Endothelial cell (in vitro differentiated cells): ENCODE results near the gene BCAT1. TPM values are rescaled to one million over a fixed set of nuclear protein-coding genes. Genes with fewer than 3 reads are reported as not detected.
"Not testable (repeated sequence)": the region's sequence is repeated elsewhere in the genome, so short reads cannot be mapped to it uniquely, and the experiment has no call there.

ENCODE experiments used
- DNase-seq: peaks from one replicate; pipeline ENCODE4 v3.0.0; 2021; ENCODE audit warnings: low spot score
- H3K27ac Mint-ChIP-seq: one replicate; pipeline ENCODE4 v1.8.0; 2021; ENCODE audit warnings: mixed read lengths, inconsistent platforms; ENCODE audit not compliant: unreplicated experiment
- H3K27me3 Mint-ChIP-seq: one replicate; pipeline ENCODE4 v1.8.0; 2021; ENCODE audit warnings: mild to moderate bottlenecking, moderate library complexity, mixed read lengths, inconsistent platforms; ENCODE audit not compliant: unreplicated experiment
- H3K36me3 Mint-ChIP-seq: one replicate; pipeline ENCODE4 v1.8.0; 2021; ENCODE audit warnings: mild to moderate bottlenecking, low read depth, mixed read lengths, inconsistent platforms; ENCODE audit not compliant: unreplicated experiment
- H3K4me1 Mint-ChIP-seq: one replicate; pipeline ENCODE4 v1.8.0; 2021; ENCODE audit warnings: mild to moderate bottlenecking, mixed read lengths, inconsistent platforms; ENCODE audit not compliant: unreplicated experiment
- H3K4me3 Mint-ChIP-seq: one replicate; pipeline ENCODE4 v1.8.0; 2021; ENCODE audit warnings: mild to moderate bottlenecking, mixed read lengths, inconsistent platforms; ENCODE audit not compliant: unreplicated experiment
- H3K9me3 Mint-ChIP-seq: one replicate; pipeline ENCODE4 v1.8.0; 2021; ENCODE audit warnings: mixed read lengths, inconsistent platforms; ENCODE audit not compliant: unreplicated experiment
- CTCF ChIP-seq: fragments of 200-600 bp; sonication (generic); IDR thresholded peaks from one replicate; pipeline ENCODE4 v1.5.0; 2021; ENCODE audit warnings: antibody characterized with exemption; ENCODE audit not compliant: unreplicated experiment
- total RNA-seq: library from RNA; stranded (reverse); fragmentation: NEBNext Ultra II Directional; extraction: Animal tissue kit (Norgen Biotek cat#: 25700); gene quantifications from one replicate; pipeline ENCODE4 v1.2.1, GENCODE V29; 2021; ENCODE audit not compliant: unreplicated experiment

BCAT1 gene
- total RNA-seq, 1 donor from 2014 or later: 110 TPM

GRCh38 chr12:24945039-24945438, 3.9 kb downstream of the BCAT1 start:
- TF ChIP-seq CTCF: no peak
- H3K27ac Mint-ChIP-seq: no peak overlapping the region
- peaks cover 2% of the 10 kb centered on the region for H3K27me3 Mint-ChIP-seq
- H3K36me3 Mint-ChIP-seq: no peaks in the 10 kb centered on the region
- no peaks in the 10 kb centered on the region for H3K9me3 Mint-ChIP-seq
- H3K4me3 Mint-ChIP-seq: no peak overlapping the region
- no peak for DNase-seq
- H3K4me1 Mint-ChIP-seq: peaks cover 16% of the 10 kb centered on the region

- Mint-ChIP-seq H3K27me3 (peaks cover 2% of the 10 kb centered on the region), H3K27ac (no peak overlapping the region), H3K36me3 (no peaks in the 10 kb centered on the region), H3K9me3 (no peaks in the 10 kb centered on the region), H3K4me3 (no peak overlapping the region), H3K4me1 (peaks cover 16% of the 10 kb centered on the region)
- TF ChIP-seq CTCF: no peak
- no peak for DNase-seq
Observed at GRCh38 chr12:24944601-24944975, 4.3 kb downstream of the BCAT1 start.

- Mint-ChIP-seq H3K36me3 (no peaks in the 10 kb centered on the region), H3K4me1 (peaks cover 15% of the 10 kb centered on the region), H3K27ac (no peak overlapping the region)
Observed at GRCh38 chr12:24943947-24944600, 4.8 kb downstream of the BCAT1 start.

GRCh38 chr12:24940157-24940556, 8.7 kb downstream of the BCAT1 start:
- Mint-ChIP-seq H3K27ac (no peak overlapping the region), H3K9me3 (no peaks in the 10 kb centered on the region), H3K27me3 (peaks cover 4% of the 10 kb centered on the region), H3K36me3 (no peaks in the 10 kb centered on the region), H3K4me1 (peaks cover 2% of the 10 kb centered on the region), H3K4me3 (no peak overlapping the region)
- no peak for TF ChIP-seq CTCF
- no peak for DNase-seq

More at GRCh38 chr12:24943947-24944600, 4.8 kb downstream of the BCAT1 start:
- DNase-seq: no peak
- Mint-ChIP-seq H3K27me3 (peaks cover 2% of the 10 kb centered on the region), H3K4me3 (no peak overlapping the region), H3K9me3 (no peaks in the 10 kb centered on the region)
- TF ChIP-seq CTCF: no peak

GRCh38 chr12:24939551-24939950, 9.3 kb downstream of the BCAT1 start:
- not testable (repeated sequence) for H3K36me3 Mint-ChIP-seq

More at GRCh38 chr12:24939551-24939950, 9.3 kb downstream of the BCAT1 start:
- H3K4me3 Mint-ChIP-seq, H3K4me1 Mint-ChIP-seq, H3K27me3 Mint-ChIP-seq, H3K9me3 Mint-ChIP-seq, H3K27ac Mint-ChIP-seq, DNase-seq: not testable (repeated sequence)
